Liver (tissue), 9 donors: ENCODE measurements around the gene ADAMTS3. TPM values are rescaled to one million over a fixed set of nuclear protein-coding genes. Genes with fewer than 3 reads are reported as not detected.

ENCODE experiments used
- DNase-seq: peaks from one replicate; pipeline ENCODE4 v3.0.0-alpha.2; 2017; ENCODE audit warnings: low spot score
- H3K27ac ChIP-seq, 2 donors: one replicate each; pipeline ENCODE4 v1.7.0; 2013; ENCODE audit warnings: inconsistent platforms in 2 of 2, low read length in 2 of 2, control low read depth in 1 of 2, low read depth in 1 of 2, mild to moderate bottlenecking in 1 of 2
- H3K27me3 ChIP-seq, 4 donors: one replicate each; pipeline versions ENCODE4 v1.6.1 to v1.7.0; 2013; ENCODE audit warnings: low read length in 3 of 4, inconsistent platforms in 1 of 4, mild to moderate bottlenecking in 1 of 4, moderate library complexity in 1 of 4; ENCODE audit not compliant: control insufficient read depth in 4 of 4, insufficient read depth in 4 of 4
- H3K36me3 ChIP-seq, 4 donors: one replicate each; pipeline versions ENCODE4 v1.6.1 to v1.7.0; 2013; ENCODE audit warnings: low read length in 3 of 4, mild to moderate bottlenecking in 3 of 4, low read depth in 1 of 4, moderate library complexity in 1 of 4; ENCODE audit not compliant: control insufficient read depth in 4 of 4, insufficient read depth in 3 of 4
- H3K4me1 ChIP-seq, 4 donors: one replicate each; pipeline versions ENCODE4 v1.6.1 to v1.7.0; 2013; ENCODE audit warnings: low read length in 3 of 4, mild to moderate bottlenecking in 3 of 4, moderate library complexity in 1 of 4; ENCODE audit not compliant: control insufficient read depth in 4 of 4, insufficient read depth in 4 of 4
- H3K4me3 ChIP-seq, 3 donors: one replicate each; pipeline versions ENCODE4 v1.6.1 to v1.7.0; 2013; ENCODE audit warnings: low read length in 3 of 3, control low read depth in 1 of 3, low read depth in 1 of 3, mild to moderate bottlenecking in 1 of 3
- H3K9ac ChIP-seq, 2 donors: one replicate each; pipeline ENCODE4 v1.7.0; 2013; ENCODE audit warnings: low read length in 2 of 2, mild to moderate bottlenecking in 2 of 2, moderate library complexity in 2 of 2, control low read depth in 1 of 2, low read depth in 1 of 2
- H3K9me3 ChIP-seq, 4 donors: one replicate each; pipeline versions ENCODE4 v1.6.1 to v1.7.0; 2013; ENCODE audit warnings: low read length in 3 of 4; ENCODE audit not compliant: control insufficient read depth in 4 of 4
- ATF3 ChIP-seq: IDR thresholded peaks from 2 replicates; pipeline ENCODE4 v1.6.1; 2016; ENCODE audit warnings: antibody characterized with exemption
- EGR1 ChIP-seq, 2 donors: IDR thresholded peaks; 2 replicates each; pipeline ENCODE4 v1.6.1; 2016 to 2018; ENCODE audit warnings: antibody characterized with exemption in 2 of 2, low read depth in 2 of 2
- FOXA2 ChIP-seq: IDR thresholded peaks from 2 replicates; pipeline ENCODE4 v1.6.1; 2016; ENCODE audit warnings: antibody characterized with exemption
- GABPA ChIP-seq, 2 donors: IDR thresholded peaks in 1 of 2; conservative IDR thresholded peaks in 1 of 2; 2 replicates each; pipeline ENCODE4 v1.6.1; 2016; ENCODE audit warnings: antibody characterized with exemption in 2 of 2, mild to moderate bottlenecking in 1 of 2, moderate library complexity in 1 of 2
- MAX ChIP-seq: IDR thresholded peaks from 2 replicates; pipeline ENCODE4 v1.6.1; 2016; ENCODE audit warnings: antibody characterized with exemption
- REST ChIP-seq: IDR thresholded peaks from 2 replicates; pipeline ENCODE4 v1.6.1; 2016; ENCODE audit warnings: antibody characterized with exemption, mild to moderate bottlenecking
- RXRA ChIP-seq, 2 donors: IDR thresholded peaks; 2 replicates each; pipeline ENCODE4 v1.6.1; 2017 to 2018; ENCODE audit warnings: antibody characterized with exemption in 2 of 2, mild to moderate bottlenecking in 1 of 2
- TAF1 ChIP-seq: conservative IDR thresholded peaks from 2 replicates; pipeline ENCODE4 v1.6.1; 2016; ENCODE audit warnings: antibody characterized with exemption, mild to moderate bottlenecking
- YY1 ChIP-seq: IDR thresholded peaks from 2 replicates; pipeline ENCODE4 v1.6.1; 2016; ENCODE audit warnings: antibody characterized with exemption, mild to moderate bottlenecking
- ZBTB33 ChIP-seq: IDR thresholded peaks from 2 replicates; pipeline ENCODE4 v1.6.1; 2016; ENCODE audit warnings: antibody characterized with exemption
- WGBS: extraction: QIAGEN DNeasy Blood & Tissue Kit; methylation state at CpG from one replicate; pipeline ENCODE4 v1.1.7; 2013; 5-methylcytosine and 5-hydroxymethylcytosine counted together
- polyA plus RNA-seq, 2 donors: library from polyadenylated mRNA; stranded (reverse) in 1 of 2; unstranded in 1 of 2; fragments of 200-250 nt in 1 of 2; fragments of >200 nt in 1 of 2; fragmentation: Nextera tagmentation in 1 of 2; extraction: Ambion mirVana in 1 of 2; gene quantifications; one replicate each; pipeline versions ENCODE4 v1.2.1 to v1.2.3, GENCODE V29; 2013 to 2015
- total RNA-seq, 2 donors: library from RNA; depleted of rRNA; stranded (reverse); fragments of >200 nt; gene quantifications; one replicate each; pipeline ENCODE4 v1.2.3, GENCODE V29; 2014
- TF ChIP-seq, protein P1 (sequence below): fragments of 150-350 bp; IDR thresholded peaks from 2 replicates; pipeline ENCODE4 v1.5.1; 2017; ENCODE audit warnings: improper control_type of control experiment, low read depth, low read length; ENCODE audit not compliant: missing input control
- donor health status: healthy.
- donor health status: healthy.
- donor health status: healthy.
- donor health status: healthy.
- donor health status: healthy.

The ADAMTS3 gene
- total and polyA plus RNA-seq, 4 donors: 0.12 to 1.9 (median 0.25) TPM; not detected in 1

DNA sequence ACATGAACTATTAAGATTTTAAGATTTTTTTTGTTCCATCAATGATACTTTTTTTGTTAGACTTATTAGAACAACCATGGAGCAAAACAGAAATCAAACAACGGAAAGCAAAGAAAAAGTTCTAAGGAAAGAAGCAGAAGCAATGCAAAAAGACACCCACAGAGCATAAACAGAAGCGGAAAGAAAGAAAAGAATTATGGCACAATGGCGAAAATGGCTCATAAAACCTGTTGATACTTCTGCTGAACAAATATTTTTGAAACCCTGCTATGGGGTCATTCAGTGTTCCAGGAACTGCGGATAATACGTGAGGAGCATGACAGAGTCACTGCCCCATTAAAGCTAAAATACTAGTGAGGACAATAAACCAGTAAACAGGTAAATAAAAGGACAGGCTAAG, 138.0 kb downstream of the ADAMTS3 start:
- H3K9ac ChIP-seq: no peak overlapping the region
- H3K27ac ChIP-seq: no peak overlapping the region
- TF ChIP-seq GABPA (IDR thresholded peaks at IDR 0.05 in 1 of 2, conservative IDR thresholded peaks at IDR 0.05 in 1 of 2): no peak
- no peak for TF ChIP-seq REST
- no peak for TF ChIP-seq RXRA (IDR thresholded peaks at IDR 0.05)
- WGBS: 79% methylated on average over 5 of the region's 5 CpGs
- H3K36me3 ChIP-seq: no peaks in the 10 kb centered on the region
- H3K9me3 ChIP-seq: no peaks in the 10 kb centered on the region
- DNase-seq: no peak
- no peak overlapping the region for H3K4me3 ChIP-seq
- H3K27me3 ChIP-seq: peaks cover 0 to 3% (median 0%) of the 10 kb centered on the region in 4 donors
- H3K4me1 ChIP-seq: no peaks in the 10 kb centered on the region

GRCh38 chr4:72430050-72430449, 139.0 kb downstream of the ADAMTS3 start:
- Histone ChIP-seq H3K9ac (no peak overlapping the region), H3K27me3 (peaks cover 0 to 3% (median 0%) of the 10 kb centered on the region in 4 donors), H3K27ac (no peak overlapping the region), H3K4me1 (no peaks in the 10 kb centered on the region), H3K9me3 (no peaks in the 10 kb centered on the region), H3K36me3 (no peaks in the 10 kb centered on the region), H3K4me3 (no peak overlapping the region)
- DNase-seq: no peak
- TF ChIP-seq ZBTB33: no peak

- TF ChIP-seq REST: no peak
- TF ChIP-seq TAF1: no peak
- TF ChIP-seq YY1: no peak
- TF ChIP-seq, protein P1, sequence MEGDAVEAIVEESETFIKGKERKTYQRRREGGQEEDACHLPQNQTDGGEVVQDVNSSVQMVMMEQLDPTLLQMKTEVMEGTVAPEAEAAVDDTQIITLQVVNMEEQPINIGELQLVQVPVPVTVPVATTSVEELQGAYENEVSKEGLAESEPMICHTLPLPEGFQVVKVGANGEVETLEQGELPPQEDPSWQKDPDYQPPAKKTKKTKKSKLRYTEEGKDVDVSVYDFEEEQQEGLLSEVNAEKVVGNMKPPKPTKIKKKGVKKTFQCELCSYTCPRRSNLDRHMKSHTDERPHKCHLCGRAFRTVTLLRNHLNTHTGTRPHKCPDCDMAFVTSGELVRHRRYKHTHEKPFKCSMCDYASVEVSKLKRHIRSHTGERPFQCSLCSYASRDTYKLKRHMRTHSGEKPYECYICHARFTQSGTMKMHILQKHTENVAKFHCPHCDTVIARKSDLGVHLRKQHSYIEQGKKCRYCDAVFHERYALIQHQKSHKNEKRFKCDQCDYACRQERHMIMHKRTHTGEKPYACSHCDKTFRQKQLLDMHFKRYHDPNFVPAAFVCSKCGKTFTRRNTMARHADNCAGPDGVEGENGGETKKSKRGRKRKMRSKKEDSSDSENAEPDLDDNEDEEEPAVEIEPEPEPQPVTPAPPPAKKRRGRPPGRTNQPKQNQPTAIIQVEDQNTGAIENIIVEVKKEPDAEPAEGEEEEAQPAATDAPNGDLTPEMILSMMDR: no peak
- TF ChIP-seq EGR1 (IDR thresholded peaks at IDR 0.05; ENCODE audit: low read depth in 2 of 2): no peak
- no peak for TF ChIP-seq ATF3
- TF ChIP-seq GABPA (IDR thresholded peaks at IDR 0.05 in 1 of 2, conservative IDR thresholded peaks at IDR 0.05 in 1 of 2): no peak
- TF ChIP-seq MAX: no peak
- TF ChIP-seq FOXA2: no peak
- Histone ChIP-seq H3K36me3 (no peaks in the 10 kb centered on the region), H3K27ac (no peak overlapping the region), H3K27me3 (peaks cover 0 to 3% (median 0%) of the 10 kb centered on the region in 4 donors), H3K9ac (no peak overlapping the region), H3K4me3 (no peak overlapping the region), H3K9me3 (no peaks in the 10 kb centered on the region), H3K4me1 (no peaks in the 10 kb centered on the region)
- DNase-seq: no peak
- WGBS: 92% methylated on average over 4 of the region's 4 CpGs
These were observed 139.6 kb downstream of the ADAMTS3 start for GRCh38 chr4:72429397-72429889.
